Breast epithelium (tissue), 4 donors: ENCODE measurements around the gene MEPCE. TPM values are rescaled to one million over a fixed set of nuclear protein-coding genes. Genes with fewer than 3 reads are reported as not detected.
"Not testable (repeated sequence)": the region's sequence is repeated elsewhere in the genome, so short reads cannot be mapped to it uniquely, and the experiment has no call there.

ENCODE experiments used
- DNase-seq, 2 donors: peaks; one replicate each; pipeline ENCODE4 v3.0.0-alpha.2; 2019; ENCODE audit warnings: low spot score in 2 of 2
- H3K27ac ChIP-seq, 2 donors: fragments of 200-600 bp; sonication (generic) in 1 of 2; one replicate each; pipeline ENCODE4 v1.5.1; 2016 to 2019; ENCODE audit warnings: mild to moderate bottlenecking in 1 of 2
- H3K27me3 ChIP-seq, 2 donors: fragments of 200-600 bp; sonication (generic) in 1 of 2; one replicate each; pipeline versions ENCODE4 v1.5.1 to v1.6.0; 2017 to 2019; ENCODE audit warnings: control low read depth in 1 of 2, mild to moderate bottlenecking in 1 of 2
- H3K36me3 ChIP-seq: fragments of 200-600 bp; one replicate; pipeline ENCODE4 v1.5.1; 2019
- H3K4me1 ChIP-seq, 2 donors: fragments of 200-600 bp; sonication (generic); one replicate each; pipeline ENCODE4 v1.5.1; 2016 to 2019; ENCODE audit warnings: control low read depth in 1 of 2
- H3K4me3 ChIP-seq, 3 donors: fragments of 200-600 bp; sonication (generic); 1 replicate in 2 of 3; 2 replicates in 1 of 3; pipeline ENCODE4 v1.5.1; 2016 to 2019; ENCODE audit warnings: mild to moderate bottlenecking in 3 of 3, moderate library complexity in 2 of 3
- H3K9me3 ChIP-seq, 2 donors: fragments of 200-600 bp; sonication (generic) in 1 of 2; one replicate each; pipeline ENCODE4 v1.5.1; 2016 to 2019; ENCODE audit warnings: control low read depth in 1 of 2
- POLR2A ChIP-seq: fragments of 450-650 bp; IDR thresholded peaks from one replicate; pipeline ENCODE4 v1.6.1; 2016; ENCODE audit warnings: antibody characterized with exemption, mild to moderate bottlenecking, moderate library complexity
- POLR2AphosphoS5 ChIP-seq, 3 donors: sonication (generic); formaldehyde crosslinking; IDR thresholded peaks; one replicate each; pipeline ENCODE4 v1.6.1; 2017; ENCODE audit warnings: antibody characterized with exemption in 3 of 3
- intact Hi-C: fragments of 100-400 bp; cut with DNase I; formaldehyde crosslinking; loops from one replicate; pipeline ENCODE4 v1.15.1; 2023; ENCODE audit warnings: low total_unique reads
- total RNA-seq, 3 donors: library from RNA; depleted of rRNA; stranded (reverse); fragments of >200 nt; gene quantifications; one replicate each; pipeline ENCODE4 v1.1.0, GENCODE V29; 2016
- TF ChIP-seq, protein P1 (sequence below), 3 donors: fragments of 450-650 bp; IDR thresholded peaks; one replicate each; pipeline ENCODE4 v1.5.1; 2016 to 2017; ENCODE audit warnings: antibody characterized with exemption in 3 of 3, mild to moderate bottlenecking in 3 of 3, moderate library complexity in 3 of 3

MEPCE gene, protein sequence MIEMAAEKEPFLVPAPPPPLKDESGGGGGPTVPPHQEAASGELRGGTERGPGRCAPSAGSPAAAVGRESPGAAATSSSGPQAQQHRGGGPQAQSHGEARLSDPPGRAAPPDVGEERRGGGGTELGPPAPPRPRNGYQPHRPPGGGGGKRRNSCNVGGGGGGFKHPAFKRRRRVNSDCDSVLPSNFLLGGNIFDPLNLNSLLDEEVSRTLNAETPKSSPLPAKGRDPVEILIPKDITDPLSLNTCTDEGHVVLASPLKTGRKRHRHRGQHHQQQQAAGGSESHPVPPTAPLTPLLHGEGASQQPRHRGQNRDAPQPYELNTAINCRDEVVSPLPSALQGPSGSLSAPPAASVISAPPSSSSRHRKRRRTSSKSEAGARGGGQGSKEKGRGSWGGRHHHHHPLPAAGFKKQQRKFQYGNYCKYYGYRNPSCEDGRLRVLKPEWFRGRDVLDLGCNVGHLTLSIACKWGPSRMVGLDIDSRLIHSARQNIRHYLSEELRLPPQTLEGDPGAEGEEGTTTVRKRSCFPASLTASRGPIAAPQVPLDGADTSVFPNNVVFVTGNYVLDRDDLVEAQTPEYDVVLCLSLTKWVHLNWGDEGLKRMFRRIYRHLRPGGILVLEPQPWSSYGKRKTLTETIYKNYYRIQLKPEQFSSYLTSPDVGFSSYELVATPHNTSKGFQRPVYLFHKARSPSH
- total RNA-seq: 10 to 100 TPM; 26.5 to 41.4 (median 40.6) TPM

- Histone ChIP-seq H3K4me1 (peaks cover 8 to 28% of the 10 kb centered on the region in 2 donors), H3K27me3 (no peaks in the 10 kb centered on the region), H3K27ac (peak within 1 kb of the TSS; percentile 99 to 100), H3K9me3 (no peaks in the 10 kb centered on the region), H3K36me3 (no peaks in the 10 kb centered on the region), H3K4me3 (peak within 1 kb of the TSS; percentile 85 to 98 (median 88))
- DNase-seq: peak; percentile 96
- TF ChIP-seq, protein P1, sequence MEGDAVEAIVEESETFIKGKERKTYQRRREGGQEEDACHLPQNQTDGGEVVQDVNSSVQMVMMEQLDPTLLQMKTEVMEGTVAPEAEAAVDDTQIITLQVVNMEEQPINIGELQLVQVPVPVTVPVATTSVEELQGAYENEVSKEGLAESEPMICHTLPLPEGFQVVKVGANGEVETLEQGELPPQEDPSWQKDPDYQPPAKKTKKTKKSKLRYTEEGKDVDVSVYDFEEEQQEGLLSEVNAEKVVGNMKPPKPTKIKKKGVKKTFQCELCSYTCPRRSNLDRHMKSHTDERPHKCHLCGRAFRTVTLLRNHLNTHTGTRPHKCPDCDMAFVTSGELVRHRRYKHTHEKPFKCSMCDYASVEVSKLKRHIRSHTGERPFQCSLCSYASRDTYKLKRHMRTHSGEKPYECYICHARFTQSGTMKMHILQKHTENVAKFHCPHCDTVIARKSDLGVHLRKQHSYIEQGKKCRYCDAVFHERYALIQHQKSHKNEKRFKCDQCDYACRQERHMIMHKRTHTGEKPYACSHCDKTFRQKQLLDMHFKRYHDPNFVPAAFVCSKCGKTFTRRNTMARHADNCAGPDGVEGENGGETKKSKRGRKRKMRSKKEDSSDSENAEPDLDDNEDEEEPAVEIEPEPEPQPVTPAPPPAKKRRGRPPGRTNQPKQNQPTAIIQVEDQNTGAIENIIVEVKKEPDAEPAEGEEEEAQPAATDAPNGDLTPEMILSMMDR (IDR thresholded peaks at IDR 0.05): no peak
- TF ChIP-seq POLR2AphosphoS5 (IDR thresholded peaks at IDR 0.05): peak in 1 of 3 donors; percentile 64
- intact Hi-C loops: no loop called here
Observed at GRCh38 chr7:100429637-100430492, at the start of gene MEPCE. MEPCE (plus strand) TSS chr7:100429831; CDS start chr7:100430019, 188 bp downstream.

GRCh38 chr7:100380196-100380595, 49.4 kb upstream of the MEPCE start:
- Histone ChIP-seq H3K27me3 (no peaks in the 10 kb centered on the region), H3K4me1 (no peaks in the 10 kb centered on the region), H3K9me3 (no peaks in the 10 kb centered on the region), H3K4me3 (no peak overlapping the region), H3K27ac (no peak overlapping the region), H3K36me3 (no peaks in the 10 kb centered on the region)
- intact Hi-C loops: no loop called here
- TF ChIP-seq POLR2A (no peak), POLR2AphosphoS5 (IDR thresholded peaks at IDR 0.05) (no peak)
- TF ChIP-seq, protein P1 (IDR thresholded peaks at IDR 0.05): no peak
- DNase-seq: no peak

- DNase-seq, H3K27ac ChIP-seq, H3K36me3 ChIP-seq, H3K9me3 ChIP-seq, H3K4me1 ChIP-seq, H3K27me3 ChIP-seq, intact Hi-C loops: not testable (repeated sequence)
- peak overlapping the region in 1 of 3 donors; percentile 5 for H3K4me3 ChIP-seq
Observed at GRCh38 chr7:100381531-100382233, 47.9 kb upstream of the MEPCE start.

DNA sequence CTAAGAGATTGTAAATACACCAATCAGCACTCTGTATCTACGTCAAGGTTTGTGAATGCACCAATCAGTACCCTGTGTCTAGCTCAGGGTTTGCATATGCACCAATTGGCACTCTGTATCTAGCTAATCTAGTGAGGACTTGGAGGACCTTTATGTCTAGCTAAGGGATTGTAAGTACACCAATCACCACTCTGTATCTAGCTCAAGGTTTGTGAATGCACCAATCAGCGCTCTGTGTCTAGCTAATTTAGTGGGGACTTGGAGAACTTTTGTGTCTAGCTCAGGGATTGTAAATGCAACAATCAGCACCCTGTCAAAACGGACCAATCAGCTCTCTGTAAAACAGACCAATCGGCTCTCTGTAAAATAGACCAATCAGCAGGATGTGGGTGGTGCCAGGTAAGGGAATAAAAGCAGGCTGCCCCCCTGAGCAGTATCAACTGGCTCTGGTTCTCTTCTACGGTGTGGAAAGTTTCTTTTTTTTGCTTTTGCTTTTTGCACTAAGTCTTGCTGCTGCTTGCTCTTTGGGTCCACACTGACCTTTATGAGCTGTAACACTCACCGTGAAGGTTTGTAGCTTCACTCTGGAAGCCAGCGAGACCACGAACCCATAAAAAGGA, 47.3 kb upstream of the MEPCE start:
- H3K27ac ChIP-seq, DNase-seq, intact Hi-C loops, H3K4me3 ChIP-seq, H3K36me3 ChIP-seq, H3K27me3 ChIP-seq, H3K4me1 ChIP-seq, H3K9me3 ChIP-seq: not testable (repeated sequence)

DNA sequence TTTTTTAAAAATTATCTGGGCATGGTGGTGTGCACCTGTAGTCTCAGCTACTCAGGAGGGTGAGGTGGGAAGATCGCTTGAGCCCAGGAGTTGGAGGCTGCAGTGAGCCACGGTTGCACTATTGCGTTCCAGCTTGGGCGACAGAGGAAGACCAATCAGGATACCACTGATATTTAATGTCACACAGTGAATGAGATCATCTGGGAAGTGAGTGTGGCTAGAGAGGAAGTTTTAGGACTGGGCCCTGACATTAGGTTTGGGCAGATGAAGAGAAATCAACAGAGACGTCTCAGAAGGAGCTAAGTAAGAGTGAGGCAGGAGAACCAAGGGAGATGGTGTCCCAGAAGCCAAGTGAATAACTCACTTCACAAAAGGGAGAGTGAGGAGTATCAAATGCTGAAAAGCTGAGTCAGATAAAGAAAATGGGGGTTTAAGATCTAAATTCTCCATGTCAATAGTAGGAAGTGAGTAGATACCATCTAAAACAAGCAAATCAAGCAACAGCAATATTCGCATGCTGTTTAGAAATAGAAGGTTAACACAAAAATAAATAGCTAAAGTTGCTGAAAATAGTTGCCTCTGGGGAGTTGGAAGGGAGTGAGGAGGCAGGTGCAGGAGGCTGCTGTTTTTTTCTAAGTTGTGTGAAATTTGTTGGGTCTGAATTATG, 44.9 kb upstream of the MEPCE start:
- Histone ChIP-seq H3K4me3 (no peak overlapping the region), H3K4me1 (no peaks in the 10 kb centered on the region), H3K36me3 (no peaks in the 10 kb centered on the region), H3K27me3 (no peaks in the 10 kb centered on the region), H3K27ac (no peak overlapping the region), H3K9me3 (no peaks in the 10 kb centered on the region)
- DNase-seq: no peak
- no peak for TF ChIP-seq POLR2A
- TF ChIP-seq, protein P1 (IDR thresholded peaks at IDR 0.05): no peak
- TF ChIP-seq POLR2AphosphoS5 (IDR thresholded peaks at IDR 0.05): no peak
- intact Hi-C loops: no loop called here
